PFSK-1 (cell line): ENCODE results near the gene CPT1A.

ENCODE experiments used
- POLR2AphosphoS5 ChIP-seq: IDR thresholded peaks from 2 replicates; pipeline ENCODE4 v1.6.1; 2012; ENCODE audit warnings: low read depth, mild to moderate bottlenecking, control low read depth, low read length, moderate library complexity
- SIN3A ChIP-seq: IDR thresholded peaks from 2 replicates; pipeline ENCODE4 v1.6.1; 2012; ENCODE audit warnings: mild to moderate bottlenecking, low read length, moderate library complexity, borderline replicate concordance; ENCODE audit not compliant: insufficient read depth
- TAF1 ChIP-seq: IDR thresholded peaks from 2 replicates; pipeline ENCODE4 v1.6.1; 2012; ENCODE audit warnings: low read length, control low read depth, borderline replicate concordance; ENCODE audit not compliant: insufficient read depth
- TF ChIP-seq, protein P1 (sequence below), 2 experiments: IDR thresholded peaks; 2 replicates each; pipeline versions ENCODE4 v1.6.1 to v1.8.0; 2011 to 2012; ENCODE audit warnings: low read depth in 2 of 2, low read length in 2 of 2, control low read depth in 1 of 2, inconsistent platforms in 1 of 2, mild to moderate bottlenecking in 1 of 2, moderate library complexity in 1 of 2; ENCODE audit not compliant: insufficient read depth in 1 of 2

DNA sequence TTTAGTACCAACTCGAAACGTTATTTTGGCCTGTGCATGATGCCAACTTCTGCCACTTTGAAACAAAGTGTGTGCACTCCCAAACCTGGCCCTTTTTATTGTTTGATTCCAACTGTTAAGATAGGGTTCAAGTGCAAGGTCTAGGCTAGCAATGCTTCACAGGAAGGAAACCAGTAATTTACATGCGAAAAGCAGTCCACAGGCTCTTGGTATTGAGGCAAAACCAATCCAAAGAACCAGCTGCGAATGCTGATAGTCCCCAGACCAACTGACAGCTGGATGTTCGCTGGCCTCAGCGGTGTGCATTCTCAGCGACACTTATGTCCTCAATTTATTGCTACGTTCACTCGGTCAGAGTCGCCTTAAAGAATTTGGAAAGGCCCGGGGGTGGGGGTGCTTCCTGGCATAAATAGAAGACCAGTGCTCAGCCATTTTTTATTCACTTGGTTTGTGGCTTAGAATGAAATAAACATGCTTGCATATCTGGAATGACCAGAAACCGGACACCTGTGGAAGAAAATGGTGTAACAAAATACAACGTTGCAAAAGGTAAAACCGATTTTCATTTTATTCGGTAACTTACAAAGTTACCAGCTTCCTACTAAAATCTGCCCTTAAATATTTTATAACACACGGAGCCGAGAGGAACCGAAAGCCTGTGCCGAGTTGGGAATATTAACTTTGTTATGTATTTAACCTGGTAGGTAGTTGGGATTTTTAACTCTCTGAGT is 1.6 kb downstream of the CPT1A start:
- no peak for TF ChIP-seq POLR2AphosphoS5
- no peak for TF ChIP-seq SIN3A
- TF ChIP-seq, protein P1, sequence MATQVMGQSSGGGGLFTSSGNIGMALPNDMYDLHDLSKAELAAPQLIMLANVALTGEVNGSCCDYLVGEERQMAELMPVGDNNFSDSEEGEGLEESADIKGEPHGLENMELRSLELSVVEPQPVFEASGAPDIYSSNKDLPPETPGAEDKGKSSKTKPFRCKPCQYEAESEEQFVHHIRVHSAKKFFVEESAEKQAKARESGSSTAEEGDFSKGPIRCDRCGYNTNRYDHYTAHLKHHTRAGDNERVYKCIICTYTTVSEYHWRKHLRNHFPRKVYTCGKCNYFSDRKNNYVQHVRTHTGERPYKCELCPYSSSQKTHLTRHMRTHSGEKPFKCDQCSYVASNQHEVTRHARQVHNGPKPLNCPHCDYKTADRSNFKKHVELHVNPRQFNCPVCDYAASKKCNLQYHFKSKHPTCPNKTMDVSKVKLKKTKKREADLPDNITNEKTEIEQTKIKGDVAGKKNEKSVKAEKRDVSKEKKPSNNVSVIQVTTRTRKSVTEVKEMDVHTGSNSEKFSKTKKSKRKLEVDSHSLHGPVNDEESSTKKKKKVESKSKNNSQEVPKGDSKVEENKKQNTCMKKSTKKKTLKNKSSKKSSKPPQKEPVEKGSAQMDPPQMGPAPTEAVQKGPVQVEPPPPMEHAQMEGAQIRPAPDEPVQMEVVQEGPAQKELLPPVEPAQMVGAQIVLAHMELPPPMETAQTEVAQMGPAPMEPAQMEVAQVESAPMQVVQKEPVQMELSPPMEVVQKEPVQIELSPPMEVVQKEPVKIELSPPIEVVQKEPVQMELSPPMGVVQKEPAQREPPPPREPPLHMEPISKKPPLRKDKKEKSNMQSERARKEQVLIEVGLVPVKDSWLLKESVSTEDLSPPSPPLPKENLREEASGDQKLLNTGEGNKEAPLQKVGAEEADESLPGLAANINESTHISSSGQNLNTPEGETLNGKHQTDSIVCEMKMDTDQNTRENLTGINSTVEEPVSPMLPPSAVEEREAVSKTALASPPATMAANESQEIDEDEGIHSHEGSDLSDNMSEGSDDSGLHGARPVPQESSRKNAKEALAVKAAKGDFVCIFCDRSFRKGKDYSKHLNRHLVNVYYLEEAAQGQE (IDR thresholded peaks at IDR 0.05; ENCODE audit: insufficient read depth in 1 of 2, low read depth in 2 of 2, low read length in 2 of 2): no peak
- no peak for TF ChIP-seq TAF1
